ENCODE measurements around the gene CHRND. TPM values are rescaled to one million over a fixed set of nuclear protein-coding genes. Genes with fewer than 3 reads are reported as not detected.
A peak's percentile ranks its signal among the peaks of the same experiment; 100 is the strongest.

Gene CHRND
- total RNA-seq, 1 donor from 2014 or later: not detected

DNA sequence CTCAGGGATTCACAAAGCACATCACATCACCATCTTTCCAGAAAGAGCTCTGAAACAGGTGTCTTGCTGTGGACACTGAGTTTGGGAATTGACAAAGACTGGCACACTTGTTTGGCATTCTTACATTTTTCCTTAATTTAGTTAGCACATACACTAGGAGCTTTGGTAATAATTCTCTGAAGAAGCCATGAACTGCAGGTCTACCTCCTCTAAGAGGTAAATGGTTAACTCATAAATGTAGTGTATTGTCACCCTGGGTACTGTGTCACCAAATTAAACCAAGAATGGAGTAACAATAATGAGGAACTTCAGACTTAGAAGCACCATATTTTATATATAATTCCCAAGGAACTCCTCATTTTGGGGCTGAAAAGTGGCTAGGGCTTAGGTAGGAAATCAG is 47.1 kb downstream of the CHRND start:
- DNase-seq (ENCODE audit: low read depth): peak; percentile 78

DNA sequence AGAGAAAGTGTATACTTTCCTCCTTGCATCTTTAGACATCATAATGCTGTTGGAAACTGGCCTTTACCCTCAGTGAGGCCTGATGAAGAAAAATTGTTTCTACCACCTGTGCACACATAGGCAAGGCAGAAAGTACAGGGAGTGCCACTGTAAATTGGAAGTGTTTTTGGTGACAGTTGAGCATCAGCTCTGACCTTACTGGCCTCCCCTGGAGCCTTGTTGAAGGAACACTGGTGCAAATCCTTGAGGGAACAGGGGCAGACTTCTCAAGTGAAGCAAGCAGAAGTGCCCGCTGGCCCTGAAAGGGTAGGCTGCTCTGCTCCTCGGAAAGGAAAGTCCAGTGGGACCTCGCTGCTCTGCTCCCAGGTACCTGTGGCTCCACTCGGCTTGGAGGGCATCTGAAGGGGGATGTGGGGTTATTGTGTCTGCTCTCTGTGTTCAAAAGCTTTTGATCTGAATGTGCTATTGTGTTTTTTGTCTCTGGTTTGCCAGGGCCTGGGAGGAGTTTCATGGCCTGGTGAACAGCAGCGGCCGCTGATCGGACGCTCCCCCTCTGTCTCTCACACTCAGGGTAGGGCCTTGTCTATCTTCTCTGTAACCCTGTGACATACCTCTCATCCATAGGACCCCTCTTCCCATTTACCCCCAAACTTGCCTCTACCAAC is 47.9 kb downstream of the CHRND start:
- DNase-seq (ENCODE audit: low read depth): no peak

DNA sequence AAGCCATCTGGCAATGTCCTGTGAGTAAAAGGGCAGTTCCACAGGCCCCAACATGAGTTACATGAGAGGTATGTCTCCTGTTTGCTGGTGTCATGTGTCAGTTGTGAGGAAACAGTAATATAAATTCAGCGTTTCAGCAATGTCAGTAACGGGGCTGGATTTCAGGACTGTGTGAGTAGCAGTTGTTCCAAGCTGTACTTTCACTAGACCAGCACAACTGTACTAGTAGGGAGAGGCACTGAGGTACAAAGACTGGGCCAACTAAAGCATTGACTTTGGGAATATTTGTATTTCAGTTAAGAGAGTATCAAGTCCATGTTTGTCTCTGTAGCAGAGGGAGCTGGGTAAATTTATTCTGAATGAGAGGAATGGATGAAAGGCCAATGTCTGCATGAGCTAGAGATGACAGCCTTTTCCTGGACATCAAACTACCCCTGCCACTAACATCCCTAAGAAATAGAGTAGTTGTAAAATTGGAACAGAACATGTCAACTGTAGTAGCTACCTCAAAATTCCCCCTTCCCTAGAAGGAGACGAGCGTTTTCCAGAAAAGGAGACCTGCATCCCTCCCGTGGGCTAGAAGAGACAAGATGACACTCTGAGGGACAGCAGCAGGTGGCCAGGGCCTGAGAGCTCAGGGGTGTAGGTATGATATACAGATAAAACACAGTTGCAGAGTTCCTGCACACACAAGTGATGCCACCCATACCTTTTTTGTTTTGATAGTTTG is 48.9 kb downstream of the CHRND start:
- peak; percentile 30 for DNase-seq (ENCODE audit: low read depth)

DNA sequence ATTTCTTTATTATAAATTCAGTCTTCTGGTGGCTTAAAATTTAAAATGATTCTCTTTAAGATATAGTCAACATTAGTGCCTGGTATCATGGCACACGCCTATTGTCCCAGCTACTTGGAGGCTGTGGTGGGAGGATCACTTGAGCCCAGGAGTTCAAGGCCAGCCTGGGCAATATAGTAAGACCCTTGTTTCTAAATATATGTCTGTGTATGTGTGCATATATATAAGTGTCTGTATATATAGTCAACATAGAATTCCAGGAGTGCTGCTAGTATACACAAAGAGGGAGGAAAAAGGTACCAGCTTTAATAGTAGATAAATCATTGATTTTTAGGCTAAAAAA is 49.4 kb downstream of the CHRND start:
- DNase-seq (ENCODE audit: low read depth): no peak

DNA sequence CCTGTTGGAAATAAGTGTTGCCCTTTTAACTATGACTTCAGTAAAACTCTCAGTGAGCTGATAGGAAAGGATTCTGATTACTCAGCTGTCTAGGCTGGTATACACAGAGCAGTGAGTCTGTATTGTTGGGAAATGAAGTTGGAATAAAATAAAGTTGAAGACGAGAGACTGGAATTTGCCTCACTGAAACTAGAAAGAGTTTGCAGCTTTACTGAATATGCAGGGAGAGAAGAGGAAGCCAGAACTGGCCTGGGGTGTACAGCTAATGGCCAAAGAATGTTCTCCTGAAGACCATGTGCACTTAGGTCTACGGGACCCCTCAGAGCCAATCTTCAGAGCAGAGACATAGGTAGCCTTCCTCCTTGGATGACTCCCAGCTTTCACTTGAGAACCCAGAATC is 51.0 kb downstream of the CHRND start:
- DNase-seq (ENCODE audit: low read depth): peak; percentile 63

DNA sequence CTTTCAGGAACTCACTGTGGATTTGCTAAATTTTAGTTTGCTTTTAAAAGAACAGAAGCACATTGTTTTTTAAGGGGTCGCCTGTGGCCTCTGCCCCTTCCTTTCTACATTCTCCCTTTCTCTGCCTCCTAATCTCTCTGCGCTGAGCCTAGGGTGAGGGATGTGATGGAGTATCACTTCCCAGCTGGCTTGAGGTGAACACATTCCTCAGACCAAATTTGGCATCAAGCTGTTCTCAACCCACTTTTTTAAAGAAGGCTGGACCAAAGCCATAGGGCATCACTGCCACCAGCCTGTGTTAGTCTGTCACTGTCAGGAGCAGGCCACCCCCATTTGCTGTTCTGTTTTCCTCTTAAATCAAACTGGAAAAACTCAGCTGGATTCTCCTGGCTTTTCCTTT is 51.9 kb downstream of the CHRND start:
- no peak for DNase-seq (ENCODE audit: low read depth)

DNA sequence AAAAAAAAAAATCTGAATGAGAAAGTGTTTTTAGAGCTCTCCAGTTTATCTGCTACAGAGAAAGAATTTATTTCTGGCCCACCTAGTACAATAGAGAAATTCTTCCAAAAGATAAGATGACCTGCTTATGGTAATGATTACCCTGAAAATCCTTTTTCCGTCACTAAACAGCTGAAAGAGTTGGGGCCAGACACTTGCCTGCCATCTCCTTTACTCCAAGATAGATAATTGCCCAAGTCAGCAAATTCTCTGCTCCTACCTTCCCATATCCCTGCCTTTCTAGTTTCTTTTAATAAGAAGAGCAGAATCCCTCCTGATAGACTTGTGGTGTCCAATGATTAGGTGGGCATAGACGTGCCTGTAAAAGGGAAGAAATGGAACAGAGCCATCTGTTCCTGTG is 52.7 kb downstream of the CHRND start:
- DNase-seq (ENCODE audit: low read depth): no peak

DNA sequence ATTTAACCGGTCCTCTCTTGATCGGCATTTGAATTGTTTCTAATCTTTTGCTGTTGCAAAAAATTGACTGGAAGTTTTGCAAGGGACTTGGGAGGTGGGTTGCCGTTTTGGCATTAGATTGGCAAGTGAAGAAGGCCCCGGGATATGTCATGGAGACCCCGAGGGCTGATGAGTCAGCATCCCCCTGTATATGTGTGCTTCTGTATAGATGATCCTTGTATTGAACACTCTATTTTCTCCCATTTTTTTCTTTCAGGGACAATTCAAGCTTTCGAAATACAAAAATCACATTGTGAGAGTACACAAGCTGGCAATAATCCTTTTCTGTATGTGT is 54.7 kb downstream of the CHRND start:
- DNase-seq (ENCODE audit: low read depth): no peak

DNA sequence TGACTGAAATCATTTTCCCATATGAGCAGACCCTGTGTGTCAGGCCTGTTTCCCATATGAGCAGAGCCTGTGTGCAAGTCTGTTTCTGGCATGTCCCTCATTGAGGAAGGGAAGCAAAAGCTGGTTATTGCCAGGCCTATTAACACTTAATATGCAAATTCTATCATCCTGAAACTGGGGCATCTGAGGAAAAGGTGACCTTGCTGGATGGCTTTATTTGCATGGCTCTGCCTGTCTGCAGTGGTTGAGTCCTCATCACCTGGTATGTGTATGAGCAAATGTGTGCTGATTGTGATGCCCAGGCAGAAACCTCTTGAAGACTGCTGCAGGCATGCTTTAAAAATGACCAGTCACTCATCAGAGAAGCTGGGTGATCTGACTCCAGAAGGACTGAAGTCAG is 55.8 kb downstream of the CHRND start:
- no peak for DNase-seq (ENCODE audit: low read depth)

DNA sequence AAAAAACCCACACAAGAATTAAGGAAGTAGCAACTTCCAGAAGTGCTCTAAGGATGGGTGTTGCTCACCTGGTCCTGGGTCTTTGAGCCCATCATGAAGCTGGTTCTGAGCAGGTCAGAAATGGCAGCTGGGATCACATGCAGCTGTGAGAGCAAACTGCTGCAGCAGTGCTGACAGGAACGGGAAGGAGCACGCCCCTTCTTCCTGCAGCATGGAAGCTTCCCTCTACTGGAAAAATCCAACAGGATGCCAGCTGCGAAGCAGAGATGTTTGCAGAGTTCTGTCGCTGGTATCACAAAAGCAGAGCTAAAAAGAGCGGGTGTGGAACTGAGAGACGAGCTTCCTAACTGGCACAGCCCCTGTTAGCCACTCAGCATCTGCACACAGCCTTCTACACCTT is 58.3 kb downstream of the CHRND start:
- no peak for DNase-seq (ENCODE audit: low read depth)

Other genes with a start within 250 kb of the CHRND start
- gene ALPP, start 147.4 kb upstream of the CHRND start, total RNA-seq: not detected in 2 replicates
- not detected in 2 replicates for gene ALPG, start 119.3 kb upstream of the CHRND start, total RNA-seq
- not detected in 2 replicates for gene ALPI, start 70.0 kb upstream of the CHRND start, total RNA-seq
- gene ECEL1, start 38.3 kb upstream of the CHRND start, total RNA-seq: 0.65 TPM in 1 of 2 replicates, not detected in the other
- gene PRSS56, start 5.8 kb upstream of the CHRND start, total RNA-seq: not detected in 2 replicates
- gene CHRNG, start 13.5 kb downstream of the CHRND start, total RNA-seq: not detected in 2 replicates
- 2.3 and 3.4 TPM in 2 replicates for gene TIGD1, start 24.4 kb downstream of the CHRND start, total RNA-seq
- 60.0 and 179 TPM in 2 replicates for gene EIF4E2, start 24.5 kb downstream of the CHRND start, total RNA-seq
- 7.5 and 26.9 TPM in 2 replicates for gene EFHD1, start 107.4 kb downstream of the CHRND start, total RNA-seq
- 33.7 and 70.3 TPM in 2 replicates for gene GIGYF2, start 171.2 kb downstream of the CHRND start, total RNA-seq

All from renal cortical epithelial cell (primary cell).